Tibial artery (tissue), 4 donors: ENCODE data around the gene DVL3.
"Not testable (repeated sequence)": the region's sequence is repeated elsewhere in the genome, so short reads cannot be mapped to it uniquely, and the experiment has no call there.

ENCODE experiments used
- DNase-seq, 2 donors: peaks; one replicate each; pipeline ENCODE4 v3.0.0-alpha.2; 2019
- H3K27ac ChIP-seq, 2 donors: fragments of 200-600 bp; sonication (generic) in 1 of 2; 1 replicate in 1 of 2; 2 replicates in 1 of 2; pipeline ENCODE4 v1.5.1; 2018 to 2019; ENCODE audit warnings: mild to moderate bottlenecking in 1 of 2
- H3K27me3 ChIP-seq, 2 donors: fragments of 200-600 bp; sonication (generic) in 1 of 2; one replicate each; pipeline versions ENCODE4 v1.5.1 to v1.6.0; 2016 to 2019
- H3K36me3 ChIP-seq, 3 donors: fragments of 200-600 bp; sonication (generic) in 2 of 3; one replicate each; pipeline ENCODE4 v1.5.1; 2016 to 2019; ENCODE audit warnings: mild to moderate bottlenecking in 2 of 3
- H3K4me1 ChIP-seq, 4 donors: fragments of 200-600 bp; sonication (generic) in 2 of 4; 1 replicate in 3 of 4; 2 replicates in 1 of 4; pipeline ENCODE4 v1.5.1; 2016 to 2019
- H3K4me3 ChIP-seq, 2 donors: fragments of 200-600 bp; sonication (generic) in 1 of 2; 1 replicate in 1 of 2; 2 replicates in 1 of 2; pipeline ENCODE4 v1.5.1; 2018 to 2019; ENCODE audit warnings: mild to moderate bottlenecking in 2 of 2
- H3K9me3 ChIP-seq, 3 donors: fragments of 200-600 bp; sonication (generic) in 1 of 3; one replicate each; pipeline ENCODE4 v1.5.1; 2016 to 2019
- CTCF ChIP-seq, 2 experiments: fragments of 200-600 bp in 1 of 2; fragments of 450-650 bp in 1 of 2; IDR thresholded peaks; one replicate each; pipeline ENCODE4 v1.5.1; 2017 to 2019; ENCODE audit warnings: antibody characterized with exemption in 2 of 2, mild to moderate bottlenecking in 1 of 2, moderate library complexity in 1 of 2
- intact Hi-C: fragments of 100-400 bp; cut with DNase I; formaldehyde crosslinking; loops from one replicate; pipeline ENCODE4 v1.15.0; 2023; ENCODE audit warnings: low total_unique reads

Gene DVL3

GRCh38 chr3:184154885-184155643 is at the start of gene DVL3:
TSS of gene DVL3 (plus strand) at chr3:184155377. CDS start at chr3:184155636, 259 bp downstream.
- Histone ChIP-seq H3K9me3 (no peaks in the 10 kb centered on the region), H3K4me3 (peak within 1 kb of the TSS; percentile 95 to 97), H3K4me1 (peaks cover 0 to 52% (median 33%) of the 10 kb centered on the region in 4 donors), H3K27ac (peak within 1 kb of the TSS; percentile 94 to 98), H3K27me3 (no peaks in the 10 kb centered on the region), H3K36me3 (no peaks in the 10 kb centered on the region)
- TF ChIP-seq CTCF (IDR thresholded peaks at IDR 0.05), result no peak
- intact Hi-C loops, result loop anchor here (2.0 to 5.0 kb wide), 2 partner anchors 20 to 32 kb away; partner anchors contain the start of genes ABCF3 and AP2M1
- DNase-seq, result peak; percentile 68 to 87

DNA sequence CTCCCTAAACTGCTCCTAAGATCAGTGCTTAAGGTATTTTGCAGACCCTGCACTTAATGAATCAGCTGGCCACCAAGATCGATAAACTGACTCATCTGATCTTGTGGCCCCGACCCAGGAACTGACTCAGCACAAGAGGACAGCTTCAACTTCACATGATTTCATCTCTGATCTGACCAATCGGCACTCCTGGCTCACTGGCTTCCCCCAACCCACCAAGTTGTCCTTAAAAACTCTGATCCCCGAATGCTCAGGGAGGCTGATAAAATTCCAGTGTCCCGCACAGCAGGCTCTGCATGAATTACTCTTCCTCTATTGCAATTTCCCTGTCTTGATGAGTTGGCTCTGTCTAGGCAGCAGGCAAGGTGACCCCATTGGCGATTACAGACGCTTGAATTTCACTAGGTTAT is 44.9 kb upstream of the DVL3 start:
- H3K9me3 ChIP-seq, result no peaks in the 10 kb centered on the region
- H3K27me3 ChIP-seq, result peaks cover 0 to 5% of the 10 kb centered on the region in 2 donors
- H3K4me3 ChIP-seq, result no peak overlapping the region
- no peaks in the 10 kb centered on the region for H3K36me3 ChIP-seq
- TF ChIP-seq CTCF (IDR thresholded peaks at IDR 0.05), result no peak
- no peak overlapping the region for H3K27ac ChIP-seq
- H3K4me1 ChIP-seq, result no peaks in the 10 kb centered on the region
- DNase-seq, result no peak
- intact Hi-C loops, result no loop called here

DNA sequence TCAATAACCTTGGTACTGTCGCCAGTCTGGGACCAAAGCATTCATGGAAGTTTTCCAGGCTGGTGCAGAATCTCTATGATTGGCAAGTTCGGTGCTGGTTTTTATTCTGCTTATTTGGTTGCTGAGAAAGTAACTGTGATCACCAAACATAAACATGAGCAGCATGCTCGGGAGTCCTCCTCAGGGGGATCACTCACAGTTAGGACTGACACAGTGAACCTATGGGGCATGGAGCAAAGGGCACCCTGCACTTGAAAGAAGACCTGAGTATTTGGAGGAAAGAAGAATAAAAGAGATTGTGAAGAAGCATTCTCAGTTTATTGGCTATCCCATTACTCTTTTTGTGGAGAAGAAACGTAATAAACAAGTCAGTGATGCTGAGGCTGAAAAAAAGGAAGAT is 39.2 kb upstream of the DVL3 start:
- intact Hi-C loops, result no loop called here
- Histone ChIP-seq H3K4me1 (no peaks in the 10 kb centered on the region), H3K4me3 (no peak overlapping the region), H3K9me3 (no peaks in the 10 kb centered on the region), H3K27ac (no peak overlapping the region), H3K36me3 (no peaks in the 10 kb centered on the region), H3K27me3 (peaks cover 0 to 5% of the 10 kb centered on the region in 2 donors)
- TF ChIP-seq CTCF (IDR thresholded peaks at IDR 0.05), result no peak
- DNase-seq, result no peak

- Histone ChIP-seq H3K27ac (no peak overlapping the region), H3K4me1 (no peaks in the 10 kb centered on the region), H3K36me3 (no peaks in the 10 kb centered on the region), H3K27me3 (peaks cover 0 to 2% of the 10 kb centered on the region in 2 donors), H3K9me3 (no peaks in the 10 kb centered on the region), H3K4me3 (no peak overlapping the region)
- TF ChIP-seq CTCF (IDR thresholded peaks at IDR 0.05), result no peak
- no peak for DNase-seq
- intact Hi-C loops, result no loop called here
Observed at GRCh38 chr3:184117636-184118035, 37.5 kb upstream of the DVL3 start.

DNA sequence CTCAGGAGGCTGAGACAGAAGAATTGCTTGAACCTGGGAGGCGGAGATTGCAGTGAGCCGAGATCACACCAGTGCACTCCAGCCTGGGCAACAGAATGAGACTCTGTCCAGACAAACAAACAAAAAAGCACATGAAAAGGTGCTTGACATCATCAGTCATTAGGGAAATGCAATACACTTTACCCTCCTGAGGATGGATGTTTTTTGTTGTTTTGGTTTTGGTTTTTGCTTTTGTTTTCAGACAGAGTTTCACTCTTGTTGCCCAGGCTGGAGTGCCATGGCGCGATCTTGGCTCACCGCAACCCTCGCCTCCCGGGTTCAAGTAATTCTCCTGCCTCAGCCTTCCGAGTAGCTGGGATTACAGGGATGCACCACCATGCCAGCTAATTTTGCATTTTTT is 34.1 kb upstream of the DVL3 start:
- H3K4me3 ChIP-seq, H3K4me1 ChIP-seq, H3K36me3 ChIP-seq, H3K27ac ChIP-seq, H3K9me3 ChIP-seq, DNase-seq, intact Hi-C loops, H3K27me3 ChIP-seq: not testable (repeated sequence)

DNA sequence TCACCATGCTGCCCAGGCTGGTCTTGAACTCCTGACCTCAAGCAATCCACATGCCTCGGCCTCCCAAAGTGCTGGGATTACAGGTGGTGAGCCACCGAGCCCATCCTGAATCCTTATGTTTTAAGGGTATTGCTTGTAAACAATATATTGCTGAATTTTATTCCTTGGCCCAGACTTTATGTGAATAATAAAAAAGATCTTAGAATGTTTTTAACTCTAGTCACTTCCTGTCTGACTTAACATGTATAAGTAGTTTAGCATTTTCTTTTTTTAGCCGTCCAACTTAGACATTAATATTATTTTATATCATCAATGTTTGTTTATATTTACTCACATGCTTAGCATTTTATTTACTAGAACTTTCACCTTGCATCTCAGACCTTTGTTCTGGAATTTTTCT is 29.2 kb upstream of the DVL3 start:
- no peak for TF ChIP-seq CTCF (IDR thresholded peaks at IDR 0.05)
- intact Hi-C loops, result no loop called here
- no peak for DNase-seq
- Histone ChIP-seq H3K27me3 (no peaks in the 10 kb centered on the region), H3K9me3 (no peaks in the 10 kb centered on the region), H3K4me1 (no peaks in the 10 kb centered on the region), H3K4me3 (no peak overlapping the region), H3K36me3 (no peaks in the 10 kb centered on the region), H3K27ac (no peak overlapping the region)
